GM21381 (cell line): ENCODE data around the gene DLG1.
"Not testable (repeated sequence)": the region's sequence is repeated elsewhere in the genome, so short reads cannot be mapped to it uniquely, and the experiment has no call there.

Source experiments
- ATAC-seq: cut with Tn5 transposase; IDR thresholded peaks from one replicate; pipeline ENCODE4 v1.9.1; 2021; ENCODE audit warnings: mild to moderate bottlenecking, moderate library complexity; ENCODE audit not compliant: unreplicated experiment

DLG1 gene

GRCh38 chr3:197292083-197292646 is 6.2 kb downstream of the DLG1 start:
- ATAC-seq = no peak

GRCh38 chr3:197289726-197290125 is 8.7 kb downstream of the DLG1 start:
- no peak for ATAC-seq

- no peak for ATAC-seq
These were observed 11.7 kb downstream of the DLG1 start for GRCh38 chr3:197286678-197287077.

- ATAC-seq = no peak
These were observed 12.9 kb downstream of the DLG1 start for GRCh38 chr3:197285557-197285956.

GRCh38 chr3:197283045-197283444 is 15.4 kb downstream of the DLG1 start:
- no peak for ATAC-seq

- no peak for ATAC-seq
These were observed 16.6 kb downstream of the DLG1 start for GRCh38 chr3:197281849-197282248.

GRCh38 chr3:197280156-197280555 is 18.3 kb downstream of the DLG1 start:
- ATAC-seq = no peak

- no peak for ATAC-seq
These were observed 19.5 kb downstream of the DLG1 start for GRCh38 chr3:197278933-197279332.

GRCh38 chr3:197276808-197277207 is 21.6 kb downstream of the DLG1 start:
- ATAC-seq = not testable (repeated sequence)

- no peak for ATAC-seq
These were observed 27.7 kb downstream of the DLG1 start for GRCh38 chr3:197270558-197271317.

GRCh38 chr3:197269024-197269423 is 29.4 kb downstream of the DLG1 start:
- no peak for ATAC-seq

- ATAC-seq = no peak
These were observed 30.1 kb downstream of the DLG1 start for GRCh38 chr3:197268294-197268693.

GRCh38 chr3:197266331-197266730 is 32.1 kb downstream of the DLG1 start:
- no peak for ATAC-seq

- no peak for ATAC-seq
These were observed 35.7 kb downstream of the DLG1 start for GRCh38 chr3:197262709-197263108.

- ATAC-seq = no peak
These were observed 37.3 kb downstream of the DLG1 start for GRCh38 chr3:197261164-197261509.

GRCh38 chr3:197260491-197261163 is 37.8 kb downstream of the DLG1 start:
- ATAC-seq = no peak

- no peak for ATAC-seq
These were observed 39.3 kb downstream of the DLG1 start for GRCh38 chr3:197259096-197259495.

- no peak for ATAC-seq
These were observed 40.1 kb downstream of the DLG1 start for GRCh38 chr3:197258168-197258755.

- no peak for ATAC-seq
These were observed 40.7 kb downstream of the DLG1 start for GRCh38 chr3:197257711-197258110.

- no peak for ATAC-seq
These were observed 41.5 kb downstream of the DLG1 start for GRCh38 chr3:197256836-197257444.

GRCh38 chr3:197256104-197256503 is 42.3 kb downstream of the DLG1 start:
- no peak for ATAC-seq
